ENCODE results near the gene SLC34A1. TPM values are rescaled to one million over a fixed set of nuclear protein-coding genes. Genes with fewer than 3 reads are reported as not detected.

The SLC34A1 gene
- total RNA-seq, 1 experiment from 2014 or later: not detected

- Histone ChIP-seq H3K36me3 (no peaks in the 10 kb centered on the region), H3K9me3 (replicated peaks) (no peaks in the 10 kb centered on the region), H3K4me1 (no peaks in the 10 kb centered on the region), H3K4me3 (no peak overlapping the region), H3K27ac (no peak overlapping the region), H3K27me3 (peaks cover 19% of the 10 kb centered on the region)
- no peak for DNase-seq
These were observed 5.0 kb upstream of the SLC34A1 start for GRCh38 chr5:177378884-177379883.

GRCh38 chr5:177380805-177381126 is 3.5 kb upstream of the SLC34A1 start:
- H3K4me1 ChIP-seq: no peaks in the 10 kb centered on the region
- H3K4me3 ChIP-seq: no peak overlapping the region
- no peaks in the 10 kb centered on the region for H3K9me3 ChIP-seq (replicated peaks)
- no peaks in the 10 kb centered on the region for H3K36me3 ChIP-seq
- DNase-seq: no peak
- H3K27me3 ChIP-seq: peaks cover 18% of the 10 kb centered on the region
- H3K27ac ChIP-seq: no peak overlapping the region

- no peak overlapping the region for H3K4me3 ChIP-seq
- H3K9me3 ChIP-seq (replicated peaks): no peaks in the 10 kb centered on the region
- H3K27me3 ChIP-seq: peaks cover 24% of the 10 kb centered on the region
- no peaks in the 10 kb centered on the region for H3K36me3 ChIP-seq
- H3K27ac ChIP-seq: no peak overlapping the region
- no peaks in the 10 kb centered on the region for H3K4me1 ChIP-seq
- no peak for DNase-seq
These were observed 1.7 kb upstream of the SLC34A1 start for GRCh38 chr5:177382423-177383029.

- no peak overlapping the region for H3K27ac ChIP-seq
- H3K4me1 ChIP-seq: no peaks in the 10 kb centered on the region
- no peak overlapping the region for H3K4me3 ChIP-seq
- H3K27me3 ChIP-seq: peaks cover 24% of the 10 kb centered on the region
- no peaks in the 10 kb centered on the region for H3K36me3 ChIP-seq
- no peaks in the 10 kb centered on the region for H3K9me3 ChIP-seq (replicated peaks)
- DNase-seq: no peak
These were observed 1.1 kb upstream of the SLC34A1 start for GRCh38 chr5:177383181-177383580.

GRCh38 chr5:177385720-177386119 is 1.5 kb downstream of the SLC34A1 start:
- Histone ChIP-seq H3K4me3 (no peak overlapping the region), H3K9me3 (replicated peaks) (no peaks in the 10 kb centered on the region), H3K36me3 (no peaks in the 10 kb centered on the region), H3K27ac (no peak overlapping the region), H3K27me3 (peaks cover 24% of the 10 kb centered on the region), H3K4me1 (no peaks in the 10 kb centered on the region; the same call in 1 of the 2 replicates)
- DNase-seq: no peak

- DNase-seq: no peak
- Histone ChIP-seq H3K36me3 (no peaks in the 10 kb centered on the region), H3K9me3 (replicated peaks) (no peaks in the 10 kb centered on the region), H3K27me3 (peaks cover 24% of the 10 kb centered on the region), H3K4me1 (no peaks in the 10 kb centered on the region; the same call in 1 of the 2 replicates), H3K27ac (no peak overlapping the region), H3K4me3 (no peak overlapping the region)
These were observed 2.3 kb downstream of the SLC34A1 start for GRCh38 chr5:177386542-177386941.

- Histone ChIP-seq H3K4me1 (no peaks in the 10 kb centered on the region; the same call in 1 of the 2 replicates), H3K36me3 (no peaks in the 10 kb centered on the region), H3K4me3 (no peak overlapping the region), H3K27ac (no peak overlapping the region), H3K9me3 (replicated peaks) (no peaks in the 10 kb centered on the region), H3K27me3 (peaks cover 21% of the 10 kb centered on the region)
- DNase-seq: no peak
These were observed 3.2 kb downstream of the SLC34A1 start for GRCh38 chr5:177387405-177387804.

- no peaks in the 10 kb centered on the region; the same call in 1 of the 2 replicates for H3K4me1 ChIP-seq
- H3K4me3 ChIP-seq: no peak overlapping the region
- H3K27ac ChIP-seq: no peak overlapping the region
- H3K9me3 ChIP-seq (replicated peaks): no peaks in the 10 kb centered on the region
- H3K36me3 ChIP-seq: no peaks in the 10 kb centered on the region
- DNase-seq: no peak
- peaks cover 16% of the 10 kb centered on the region for H3K27me3 ChIP-seq
These were observed 4.4 kb downstream of the SLC34A1 start for GRCh38 chr5:177388521-177389052.

GRCh38 chr5:177389241-177390169 is 5.3 kb downstream of the SLC34A1 start:
- H3K4me3 ChIP-seq: no peak overlapping the region
- H3K36me3 ChIP-seq: no peaks in the 10 kb centered on the region
- no peak overlapping the region for H3K27ac ChIP-seq
- H3K9me3 ChIP-seq (replicated peaks): no peaks in the 10 kb centered on the region
- H3K4me1 ChIP-seq: no peaks in the 10 kb centered on the region; the same call in 1 of the 2 replicates
- peak in 1 of 2 experiments; percentile 42 for DNase-seq
- peaks cover 9% of the 10 kb centered on the region for H3K27me3 ChIP-seq

- no peaks in the 10 kb centered on the region for H3K9me3 ChIP-seq (replicated peaks)
- no peaks in the 10 kb centered on the region for H3K36me3 ChIP-seq
- no peaks in the 10 kb centered on the region; the same call in 1 of the 2 replicates for H3K4me1 ChIP-seq
- no peak overlapping the region for H3K4me3 ChIP-seq
- no peak overlapping the region for H3K27ac ChIP-seq
- DNase-seq: peak; percentile 85 to 95
- H3K27me3 ChIP-seq: peaks cover 15% of the 10 kb centered on the region
These were observed 6.4 kb downstream of the SLC34A1 start for GRCh38 chr5:177390363-177391300.

GRCh38 chr5:177392765-177393164 is 8.5 kb downstream of the SLC34A1 start:
- H3K4me3 ChIP-seq: no peak overlapping the region
- DNase-seq: no peak
- no peaks in the 10 kb centered on the region; the same call in 1 of the 2 replicates for H3K4me1 ChIP-seq
- H3K27me3 ChIP-seq: peaks cover 12% of the 10 kb centered on the region
- H3K36me3 ChIP-seq: no peaks in the 10 kb centered on the region
- H3K9me3 ChIP-seq (replicated peaks): no peaks in the 10 kb centered on the region
- no peak overlapping the region for H3K27ac ChIP-seq

GRCh38 chr5:177393206-177393765 is 9.1 kb downstream of the SLC34A1 start:
- no peak for DNase-seq
- no peaks in the 10 kb centered on the region for H3K36me3 ChIP-seq
- H3K9me3 ChIP-seq (replicated peaks): no peaks in the 10 kb centered on the region
- H3K27me3 ChIP-seq: peaks cover 12% of the 10 kb centered on the region
- H3K27ac ChIP-seq: no peak overlapping the region
- no peak overlapping the region for H3K4me3 ChIP-seq
- H3K4me1 ChIP-seq: no peaks in the 10 kb centered on the region; the same call in 1 of the 2 replicates

- Histone ChIP-seq H3K4me1 (no peaks in the 10 kb centered on the region; the same call in 1 of the 2 replicates), H3K4me3 (no peak overlapping the region), H3K36me3 (no peaks in the 10 kb centered on the region), H3K27ac (no peak overlapping the region), H3K27me3 (peaks cover 12% of the 10 kb centered on the region), H3K9me3 (replicated peaks) (no peaks in the 10 kb centered on the region)
- no peak for DNase-seq
These were observed 9.8 kb downstream of the SLC34A1 start for GRCh38 chr5:177393990-177394389.

All from SJCRH30 (cell line).